A549 (cell line): ENCODE results near the gene P2RY8.

Experiments
- CTCF ChIP-seq: fragments of >200 bp; sonication (Bioruptor Twin); formaldehyde crosslinking; IDR thresholded peaks from 3 replicates; pipeline ENCODE4 v1.5.1; 2016
- EP300 ChIP-seq, 2 experiments: fragments of >200 bp; sonication (Bioruptor Twin); formaldehyde crosslinking; IDR thresholded peaks; 2 replicates in 1 of 2; 3 replicates in 1 of 2; pipeline ENCODE4 v1.6.1; 2016 to 2017
- ESRRA ChIP-seq: fragments of 150-350 bp; IDR thresholded peaks from 2 replicates; pipeline ENCODE4 v1.6.1; 2014; ENCODE audit warnings: mild to moderate bottlenecking, low read length, borderline replicate concordance
- HDAC2 ChIP-seq: fragments of 200-600 bp; sonication (generic); IDR thresholded peaks from 2 replicates; pipeline ENCODE4 v1.6.1; 2016
- JUNB ChIP-seq: fragments of >200 bp; sonication (Bioruptor Twin); formaldehyde crosslinking; IDR thresholded peaks from 2 replicates; pipeline ENCODE4 v1.6.1; 2016
- POLR2A ChIP-seq: IDR thresholded peaks from 2 replicates; pipeline ENCODE4 v1.6.1; 2012; ENCODE audit warnings: mild to moderate bottlenecking, low read length
- POLR2AphosphoS2 ChIP-seq: conservative IDR thresholded peaks from 2 replicates; pipeline ENCODE4 v1.6.1; 2012; ENCODE audit warnings: low read length, improper control_type of control experiment, inconsistent platforms
- RFX5 ChIP-seq: fragments of 450-650 bp; IDR thresholded peaks from 2 replicates; pipeline ENCODE4 v1.7.1; 2014; ENCODE audit warnings: antibody characterized with exemption, mild to moderate bottlenecking, moderate library complexity
- RNF2 ChIP-seq: fragments of 200-600 bp; sonication (generic); IDR thresholded peaks from 2 replicates; pipeline ENCODE4 v1.6.1; 2016; ENCODE audit warnings: low read depth, mild to moderate bottlenecking, antibody characterized with exemption, moderate library complexity, borderline replicate concordance
- TF ChIP-seq, protein P1 (sequence below): fragments of 450-650 bp; IDR thresholded peaks from 2 replicates; pipeline ENCODE4 v1.6.1; 2014; ENCODE audit warnings: antibody characterized with exemption
- TF ChIP-seq, protein P2 (sequence below): IDR thresholded peaks from 2 replicates; pipeline ENCODE4 v1.6.1; 2012
- TF ChIP-seq, protein P3 (sequence below): fragments of 200-600 bp; sonication (generic); IDR thresholded peaks from 2 replicates; pipeline ENCODE4 v1.6.1; 2016; ENCODE audit warnings: antibody characterized with exemption, mild to moderate bottlenecking, moderate library complexity

GRCh38 chrX:1546691-1547251 is 9.8 kb upstream of the P2RY8 start:
- TF ChIP-seq JUNB (no peak), CTCF (no peak), RNF2 (no peak), POLR2A (no peak), ESRRA (no peak), RFX5 (no peak), EP300 (IDR thresholded peaks at IDR 0.05) (no peak), POLR2AphosphoS2 (no peak), HDAC2 (no peak)
- TF ChIP-seq, protein P1, sequence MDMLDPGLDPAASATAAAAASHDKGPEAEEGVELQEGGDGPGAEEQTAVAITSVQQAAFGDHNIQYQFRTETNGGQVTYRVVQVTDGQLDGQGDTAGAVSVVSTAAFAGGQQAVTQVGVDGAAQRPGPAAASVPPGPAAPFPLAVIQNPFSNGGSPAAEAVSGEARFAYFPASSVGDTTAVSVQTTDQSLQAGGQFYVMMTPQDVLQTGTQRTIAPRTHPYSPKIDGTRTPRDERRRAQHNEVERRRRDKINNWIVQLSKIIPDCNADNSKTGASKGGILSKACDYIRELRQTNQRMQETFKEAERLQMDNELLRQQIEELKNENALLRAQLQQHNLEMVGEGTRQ: no peak
- TF ChIP-seq, protein P2, sequence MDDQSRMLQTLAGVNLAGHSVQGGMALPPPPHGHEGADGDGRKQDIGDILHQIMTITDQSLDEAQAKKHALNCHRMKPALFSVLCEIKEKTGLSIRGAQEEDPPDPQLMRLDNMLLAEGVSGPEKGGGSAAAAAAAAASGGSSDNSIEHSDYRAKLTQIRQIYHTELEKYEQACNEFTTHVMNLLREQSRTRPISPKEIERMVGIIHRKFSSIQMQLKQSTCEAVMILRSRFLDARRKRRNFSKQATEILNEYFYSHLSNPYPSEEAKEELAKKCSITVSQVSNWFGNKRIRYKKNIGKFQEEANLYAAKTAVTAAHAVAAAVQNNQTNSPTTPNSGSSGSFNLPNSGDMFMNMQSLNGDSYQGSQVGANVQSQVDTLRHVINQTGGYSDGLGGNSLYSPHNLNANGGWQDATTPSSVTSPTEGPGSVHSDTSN: no peak
- TF ChIP-seq, protein P3, sequence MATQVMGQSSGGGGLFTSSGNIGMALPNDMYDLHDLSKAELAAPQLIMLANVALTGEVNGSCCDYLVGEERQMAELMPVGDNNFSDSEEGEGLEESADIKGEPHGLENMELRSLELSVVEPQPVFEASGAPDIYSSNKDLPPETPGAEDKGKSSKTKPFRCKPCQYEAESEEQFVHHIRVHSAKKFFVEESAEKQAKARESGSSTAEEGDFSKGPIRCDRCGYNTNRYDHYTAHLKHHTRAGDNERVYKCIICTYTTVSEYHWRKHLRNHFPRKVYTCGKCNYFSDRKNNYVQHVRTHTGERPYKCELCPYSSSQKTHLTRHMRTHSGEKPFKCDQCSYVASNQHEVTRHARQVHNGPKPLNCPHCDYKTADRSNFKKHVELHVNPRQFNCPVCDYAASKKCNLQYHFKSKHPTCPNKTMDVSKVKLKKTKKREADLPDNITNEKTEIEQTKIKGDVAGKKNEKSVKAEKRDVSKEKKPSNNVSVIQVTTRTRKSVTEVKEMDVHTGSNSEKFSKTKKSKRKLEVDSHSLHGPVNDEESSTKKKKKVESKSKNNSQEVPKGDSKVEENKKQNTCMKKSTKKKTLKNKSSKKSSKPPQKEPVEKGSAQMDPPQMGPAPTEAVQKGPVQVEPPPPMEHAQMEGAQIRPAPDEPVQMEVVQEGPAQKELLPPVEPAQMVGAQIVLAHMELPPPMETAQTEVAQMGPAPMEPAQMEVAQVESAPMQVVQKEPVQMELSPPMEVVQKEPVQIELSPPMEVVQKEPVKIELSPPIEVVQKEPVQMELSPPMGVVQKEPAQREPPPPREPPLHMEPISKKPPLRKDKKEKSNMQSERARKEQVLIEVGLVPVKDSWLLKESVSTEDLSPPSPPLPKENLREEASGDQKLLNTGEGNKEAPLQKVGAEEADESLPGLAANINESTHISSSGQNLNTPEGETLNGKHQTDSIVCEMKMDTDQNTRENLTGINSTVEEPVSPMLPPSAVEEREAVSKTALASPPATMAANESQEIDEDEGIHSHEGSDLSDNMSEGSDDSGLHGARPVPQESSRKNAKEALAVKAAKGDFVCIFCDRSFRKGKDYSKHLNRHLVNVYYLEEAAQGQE: no peak
